ENCODE measurements around the gene BACH2. TPM values are rescaled to one million over a fixed set of nuclear protein-coding genes. Genes with fewer than 3 reads are reported as not detected.

The BACH2 gene
- polyA plus RNA-seq, 1 donor (not counting 4 experiments of a cell fraction or from before 2014, with no cell fraction given) = 0.50 TPM

- DNase-seq (ENCODE audit: low read depth, low spot score) (no peak), FAIRE-seq (no peak)
- Histone ChIP-seq H3K4me2 (ENCODE audit: control insufficient read depth, extremely low read depth, insufficient read depth, low read depth, low read length) (no peak overlapping the region), H3K9me3 (ENCODE audit: control insufficient read depth, low read depth, low read length) (no peaks in the 10 kb centered on the region), H3K27ac (ENCODE audit: control insufficient read depth, insufficient read depth, low read length) (no peak overlapping the region), H3K9me1 (ENCODE audit: control insufficient read depth, extremely low read depth, insufficient read depth, low read length) (peaks cover 3% of the 10 kb centered on the region), H3K9ac (ENCODE audit: control insufficient read depth, extremely low read depth, insufficient read depth, low read length) (no peak overlapping the region), H3K36me3 (ENCODE audit: control insufficient read depth in 2 of 2, extremely low read depth in 1 of 2, insufficient read depth in 2 of 2, low read length in 2 of 2) (no peaks in the 10 kb centered on the region), H3K27me3 (ENCODE audit: control insufficient read depth, extremely low read depth, insufficient read depth, low read length) (no peaks in the 10 kb centered on the region), H3K4me1 (ENCODE audit: control insufficient read depth, extremely low read depth, insufficient read depth, low read length) (peaks cover 11% of the 10 kb centered on the region), H4K20me1 (ENCODE audit: control insufficient read depth, extremely low read depth, insufficient read depth, low read length) (no peaks in the 10 kb centered on the region), H3K4me3 (ENCODE audit: control insufficient read depth in 2 of 3, extremely low read depth in 1 of 3, insufficient read depth in 2 of 3, low read depth in 1 of 3, low read length in 3 of 3) (no peak overlapping the region), H3K79me2 (ENCODE audit: control insufficient read depth, insufficient read depth, low read length) (no peaks in the 10 kb centered on the region), H2AFZ (ENCODE audit: control insufficient read depth, low read length) (no peak overlapping the region)
- no peak for TF ChIP-seq CTCF (optimal IDR thresholded peaks at IDR 0.05 in 1 of 3, IDR thresholded peaks at IDR 0.05 in 1 of 3, conservative IDR thresholded peaks at IDR 0.05 in 1 of 3; ENCODE audit: extremely low read depth in 1 of 3, insufficient read depth in 2 of 3, low read length in 3 of 3)
- dilution Hi-C loops (cut with MboI; ENCODE audit: extremely low pct_ligation_motif_present, low sequenced_read_pairs) = no loop called here
Observed at GRCh38 chr6:90024633-90025032, 272.0 kb downstream of the BACH2 start.

GRCh38 chr6:90021711-90022110 is 274.9 kb downstream of the BACH2 start:
- H3K27ac ChIP-seq (ENCODE audit: control insufficient read depth, insufficient read depth, low read length) = no peak overlapping the region
- no peaks in the 10 kb centered on the region for H3K36me3 ChIP-seq (ENCODE audit: control insufficient read depth in 2 of 2, extremely low read depth in 1 of 2, insufficient read depth in 2 of 2, low read length in 2 of 2)
- no peaks in the 10 kb centered on the region for H3K79me2 ChIP-seq (ENCODE audit: control insufficient read depth, insufficient read depth, low read length)
- peaks cover 11% of the 10 kb centered on the region for H3K4me1 ChIP-seq (ENCODE audit: control insufficient read depth, extremely low read depth, insufficient read depth, low read length)
- H3K4me3 ChIP-seq (ENCODE audit: control insufficient read depth in 2 of 3, extremely low read depth in 1 of 3, insufficient read depth in 2 of 3, low read depth in 1 of 3, low read length in 3 of 3) = no peak overlapping the region
- no peak overlapping the region for H3K9ac ChIP-seq (ENCODE audit: control insufficient read depth, extremely low read depth, insufficient read depth, low read length)
- H3K9me1 ChIP-seq (ENCODE audit: control insufficient read depth, extremely low read depth, insufficient read depth, low read length) = peaks cover 3% of the 10 kb centered on the region
- H2AFZ ChIP-seq (ENCODE audit: control insufficient read depth, low read length) = no peak overlapping the region
- H3K9me3 ChIP-seq (ENCODE audit: control insufficient read depth, low read depth, low read length) = no peaks in the 10 kb centered on the region
- DNase-seq (ENCODE audit: low read depth, low spot score) (no peak), FAIRE-seq (no peak)
- H3K4me2 ChIP-seq (ENCODE audit: control insufficient read depth, extremely low read depth, insufficient read depth, low read depth, low read length) = no peak overlapping the region
- H3K27me3 ChIP-seq (ENCODE audit: control insufficient read depth, extremely low read depth, insufficient read depth, low read length) = no peaks in the 10 kb centered on the region
- no peaks in the 10 kb centered on the region for H4K20me1 ChIP-seq (ENCODE audit: control insufficient read depth, extremely low read depth, insufficient read depth, low read length)
- TF ChIP-seq EZH2 (IDR thresholded peaks at IDR 0.05; ENCODE audit: low read length) = no peak
- TF ChIP-seq CTCF (optimal IDR thresholded peaks at IDR 0.05 in 1 of 3, IDR thresholded peaks at IDR 0.05 in 1 of 3, conservative IDR thresholded peaks at IDR 0.05 in 1 of 3; ENCODE audit: extremely low read depth in 1 of 3, insufficient read depth in 2 of 3, low read length in 3 of 3) = no peak
- dilution Hi-C loops (cut with MboI; ENCODE audit: extremely low pct_ligation_motif_present, low sequenced_read_pairs) = no loop called here

Data from keratinocyte (primary cell).